Activated CD8-positive, alpha-beta T cell treated with anti-CD3 and anti-CD28 coated beads for 36 hours (primary cell): ENCODE measurements around the gene NUMB. TPM values are rescaled to one million over a fixed set of nuclear protein-coding genes. Genes with fewer than 3 reads are reported as not detected.
A peak's percentile ranks its signal among the peaks of the same experiment; 100 is the strongest.

Experiments used
- ATAC-seq: fragments of 200-7000 bp; cut with Tn5 transposase; one replicate; pipeline ENCODE4 v1.10.0; 2021; ENCODE audit warnings: mild to moderate bottlenecking, moderate library complexity
- CTCF ChIA-PET: fragments of 350-600 bp; sonication (Branson Sonifier 250); formaldehyde crosslinking; loops from one replicate; lab custom pipeline; 2021; ENCODE audit warnings: antibody characterized with exemption; lab: Charles Lee
- POLR2A ChIA-PET: fragments of 350-600 bp; sonication (Branson Sonifier 250); formaldehyde crosslinking; loops from one replicate; lab custom pipeline; 2021; ENCODE audit warnings: antibody characterized with exemption; lab: Charles Lee
- DNase-seq: peaks from one replicate; pipeline ENCODE4 v3.0.0-alpha.2; 2020
- H3K27ac Mint-ChIP-seq: one replicate; pipeline ENCODE4 v1.8.0; 2021; ENCODE audit warnings: mild to moderate bottlenecking, mixed read lengths
- H3K27me3 Mint-ChIP-seq: one replicate; pipeline ENCODE4 v1.8.0; 2021; ENCODE audit warnings: mixed read lengths
- H3K36me3 Mint-ChIP-seq: one replicate; pipeline ENCODE4 v1.8.0; 2021; ENCODE audit warnings: low read depth, mixed read lengths
- H3K4me1 Mint-ChIP-seq: one replicate; pipeline ENCODE4 v1.8.0; 2021; ENCODE audit warnings: low read depth, mixed read lengths
- H3K4me3 Mint-ChIP-seq: one replicate; pipeline ENCODE4 v1.8.0; 2021; ENCODE audit warnings: mild to moderate bottlenecking, moderate library complexity, mixed read lengths
- H3K9me3 Mint-ChIP-seq: one replicate; pipeline ENCODE4 v1.8.0; 2021; ENCODE audit warnings: mixed read lengths
- CTCF ChIP-seq: fragments of 200-600 bp; IDR thresholded peaks from one replicate; pipeline ENCODE4 v1.8.0; 2022; ENCODE audit warnings: antibody characterized with exemption, mild to moderate bottlenecking
- intact Hi-C: fragments of 100-400 bp; cut with micrococcal nuclease; formaldehyde crosslinking; loops from one replicate; pipeline ENCODE4 v1.10.0; 2022
- total RNA-seq, 2 experiments: library from RNA; stranded (reverse); gene quantifications; one replicate each; pipeline ENCODE4 v1.2.3, GENCODE V29; 2021

Gene NUMB
- total RNA-seq, 2 experiments from 2014 or later: 31.8 to 33.0 TPM

- ChIA-PET CTCF (interaction anchor here (1.5 kb wide), 1 partner anchor 14 kb away, joined by 3 read pairs; no protein-coding TSS in a partner anchor), POLR2A (interaction anchor here (0.7 kb wide), 1 partner anchor 146 kb away, joined by 3 read pairs; no protein-coding TSS in a partner anchor)
- peaks cover 37% of the 10 kb centered on the region for H3K4me1 Mint-ChIP-seq
- intact Hi-C loops: no loop called here
- H3K4me3 Mint-ChIP-seq: no peak overlapping the region
- no peak for TF ChIP-seq CTCF
- DNase-seq (no peak), ATAC-seq (no peak)
- H3K36me3 Mint-ChIP-seq: peaks cover 47% of the 10 kb centered on the region
- H3K27me3 Mint-ChIP-seq: peaks cover under 1% of the 10 kb centered on the region
- peaks cover 2% of the 10 kb centered on the region for H3K9me3 Mint-ChIP-seq
- no peak overlapping the region for H3K27ac Mint-ChIP-seq
Observed at GRCh38 chr14:73494593-73494992, 36.2 kb upstream of the NUMB start.

GRCh38 chr14:73492670-73493069 lies 34.3 kb upstream of the NUMB start:
- no peak for TF ChIP-seq CTCF
- POLR2A ChIA-PET: interaction anchor here (1.7 kb wide), 1 partner anchor 76 kb away, joined by 11 read pairs; the partner anchor contains the start of gene ACOT2
- intact Hi-C loops: no loop called here
- Mint-ChIP-seq H3K27me3 (peaks cover 2% of the 10 kb centered on the region), H3K36me3 (peaks cover 44% of the 10 kb centered on the region), H3K4me3 (peak overlapping the region; percentile 82), H3K4me1 (peaks cover 39% of the 10 kb centered on the region), H3K27ac (no peak overlapping the region), H3K9me3 (peaks cover 2% of the 10 kb centered on the region)
- CTCF ChIA-PET: no interaction called here
- DNase-seq (no peak), ATAC-seq (no peak)

GRCh38 chr14:73492043-73492552 lies 33.8 kb upstream of the NUMB start:
- Mint-ChIP-seq H3K9me3 (peaks cover 2% of the 10 kb centered on the region), H3K27ac (peak overlapping the region; percentile 35), H3K4me1 (peaks cover 39% of the 10 kb centered on the region), H3K36me3 (peaks cover 44% of the 10 kb centered on the region), H3K27me3 (peaks cover 2% of the 10 kb centered on the region), H3K4me3 (peak overlapping the region; percentile 82)
- TF ChIP-seq CTCF: no peak
- intact Hi-C loops: no loop called here
- ChIA-PET POLR2A (interaction anchor here (1.2 to 2.1 kb wide), 6 partner anchors 29 to 354 kb away, joined by 3 to 11 read pairs (median 5); partner anchors contain the start of genes ACOT2 and NUMB), CTCF (interaction anchor here (1.8 kb wide), 1 partner anchor 142 kb away, joined by 8 read pairs; no protein-coding TSS in a partner anchor)
- no peak for ATAC-seq
- no peak for DNase-seq

GRCh38 chr14:73491256-73492042 lies 33.1 kb upstream of the NUMB start:
- intact Hi-C loops: no loop called here
- Mint-ChIP-seq H3K27ac (peak overlapping the region; percentile 35), H3K27me3 (peaks cover 2% of the 10 kb centered on the region)

More at GRCh38 chr14:73491256-73492042, 33.1 kb upstream of the NUMB start:
- Mint-ChIP-seq H3K4me3 (peak overlapping the region; percentile 82), H3K9me3 (peaks cover 2% of the 10 kb centered on the region), H3K4me1 (peaks cover 39% of the 10 kb centered on the region), H3K36me3 (peaks cover 44% of the 10 kb centered on the region)
- TF ChIP-seq CTCF: no peak
- DNase-seq (peak; percentile 78), ATAC-seq (peak; percentile 70)
- ChIA-PET CTCF (interaction anchor here (1.2 to 3.2 kb wide), 3 partner anchors 77 to 142 kb away, joined by 3 to 12 read pairs (median 8); partner anchors contain the start of genes ACOT2 and ACOT6), POLR2A (interaction anchor here (0.8 to 2.1 kb wide), 8 partner anchors 29 to 354 kb away, joined by 3 to 11 read pairs (median 4); partner anchors contain the start of genes ACOT2 and NUMB)
